Right lobe of liver (tissue), 6 donors: ENCODE measurements around the gene TBC1D1. TPM values are rescaled to one million over a fixed set of nuclear protein-coding genes. Genes with fewer than 3 reads are reported as not detected.

Experiments
- ATAC-seq, 4 donors: fragments of 200-7000 bp; cut with Tn5 transposase; one replicate each; pipeline ENCODE4 v1.9.1; 2020; ENCODE audit warnings: mild to moderate bottlenecking in 4 of 4, moderate library complexity in 4 of 4
- DNase-seq, 3 donors: peaks; one replicate each; pipeline ENCODE4 v3.0.0-alpha.2; 2020
- H3K27ac ChIP-seq, 3 donors: fragments of 200-600 bp; one replicate each; pipeline ENCODE4 v1.8.0; 2022
- H3K27me3 ChIP-seq, 2 donors: fragments of 200-600 bp; one replicate each; pipeline ENCODE4 v1.8.0; 2022
- H3K36me3 ChIP-seq, 4 donors: fragments of 200-600 bp; sonication (generic) in 1 of 4; one replicate each; pipeline versions ENCODE4 v1.5.1 to v1.8.0; 2017 to 2022; ENCODE audit warnings: control low read depth in 1 of 4
- H3K4me1 ChIP-seq, 4 donors: fragments of 200-600 bp; sonication (generic) in 1 of 4; one replicate each; pipeline versions ENCODE4 v1.5.1 to v1.8.0; 2017 to 2022; ENCODE audit warnings: control low read depth in 1 of 4
- H3K4me3 ChIP-seq, 3 donors: fragments of 200-600 bp; one replicate each; pipeline ENCODE4 v1.8.0; 2022
- H3K9me3 ChIP-seq, 4 donors: fragments of 200-600 bp; sonication (generic) in 1 of 4; one replicate each; pipeline versions ENCODE4 v1.5.1 to v1.8.0; 2017 to 2022; ENCODE audit warnings: control low read depth in 1 of 4
- POLR2A ChIP-seq: fragments of 450-650 bp; IDR thresholded peaks from one replicate; pipeline ENCODE4 v1.6.1; 2017; ENCODE audit warnings: antibody characterized with exemption, mild to moderate bottlenecking
- WGBS: methylation state at CpG from one replicate; pipeline ENCODE4 v1.1.6; 2018; ENCODE audit warnings: low coverage, low lambda C conversion rate; ENCODE audit not compliant: insufficient coverage; ENCODE audit errors: missing lambda C conversion rate; 5-methylcytosine and 5-hydroxymethylcytosine counted together
- intact Hi-C, 2 donors: fragments of 100-400 bp; cut with DNase I; formaldehyde crosslinking; loops; one replicate each; pipeline versions ENCODE4 v1.11.2 to v1.14.1; 2022
- total RNA-seq, 6 experiments: library from RNA; depleted of rRNA in 2 of 6; stranded (reverse); fragments of >200 nt in 2 of 6; fragmentation: NEBNext Ultra II Directional in 3 of 6; extraction: Animal tissue kit (Norgen Biotek cat#: 25700) in 3 of 6; gene quantifications; one replicate each; pipeline versions ENCODE4 v1.1.0 to v1.2.4, GENCODE V29; 2016 to 2023
- TF ChIP-seq, protein P1 (sequence below), 4 donors: fragments of 200-600 bp in 3 of 4; fragments of 450-650 bp in 1 of 4; IDR thresholded peaks; one replicate each; pipeline versions ENCODE4 v1.5.1 to v1.8.0; 2016 to 2022; ENCODE audit warnings: antibody characterized with exemption in 4 of 4, mild to moderate bottlenecking in 2 of 4
- donor health status: DM: no; HTN: yes; CAD: no.
- donor health status: DM: no; HTN: no; CAD: no.
- donor health status: DM: no; HTN: no; CAD: no.
- donor health status: DM: no; HTN: yes; CAD: no.
- donor health status: DM: no; HTN: yes; CAD: no.

The TBC1D1 gene
- total RNA-seq, 6 experiments from 2014 or later: 21.2 to 67.5 (median 35.8) TPM

DNA sequence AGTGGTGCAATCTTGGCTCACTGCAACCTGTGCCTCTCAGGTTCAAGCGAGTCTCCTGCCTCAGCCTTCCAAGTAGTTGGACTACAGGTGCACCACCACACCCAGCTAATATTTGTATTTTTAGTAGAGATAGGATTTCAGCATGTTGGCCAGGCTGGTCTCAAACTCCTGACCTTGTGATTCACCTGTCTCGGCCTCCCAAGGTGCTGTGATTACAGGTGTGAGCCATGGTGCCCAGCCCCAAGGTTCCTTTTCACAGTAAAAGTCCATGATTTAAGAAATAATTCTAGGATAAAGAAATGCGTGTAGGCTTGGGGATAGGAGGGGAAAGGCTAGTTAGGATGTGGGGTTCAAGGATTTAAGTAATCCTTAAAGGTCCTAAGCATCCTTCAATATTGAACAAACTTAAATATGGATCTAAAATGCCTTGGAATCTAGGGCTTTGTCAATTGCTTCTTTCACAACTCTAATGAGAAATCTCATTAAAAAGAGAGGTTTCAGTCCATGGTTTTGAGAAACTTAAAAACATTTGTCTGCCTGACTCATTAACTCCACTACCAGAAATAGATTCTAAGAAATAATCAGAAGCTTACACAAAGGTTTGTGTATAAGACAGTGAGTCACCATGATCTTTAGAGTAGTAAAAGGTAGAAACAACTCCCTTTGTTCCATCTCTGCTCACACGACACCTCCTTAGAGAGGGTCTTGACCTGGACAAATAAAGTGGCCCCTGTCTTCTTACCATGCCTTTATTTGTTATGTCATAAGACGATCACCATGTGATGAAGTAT, 272.5 kb downstream of the TBC1D1 start:
- TF ChIP-seq POLR2A: no peak
- TF ChIP-seq, protein P1, sequence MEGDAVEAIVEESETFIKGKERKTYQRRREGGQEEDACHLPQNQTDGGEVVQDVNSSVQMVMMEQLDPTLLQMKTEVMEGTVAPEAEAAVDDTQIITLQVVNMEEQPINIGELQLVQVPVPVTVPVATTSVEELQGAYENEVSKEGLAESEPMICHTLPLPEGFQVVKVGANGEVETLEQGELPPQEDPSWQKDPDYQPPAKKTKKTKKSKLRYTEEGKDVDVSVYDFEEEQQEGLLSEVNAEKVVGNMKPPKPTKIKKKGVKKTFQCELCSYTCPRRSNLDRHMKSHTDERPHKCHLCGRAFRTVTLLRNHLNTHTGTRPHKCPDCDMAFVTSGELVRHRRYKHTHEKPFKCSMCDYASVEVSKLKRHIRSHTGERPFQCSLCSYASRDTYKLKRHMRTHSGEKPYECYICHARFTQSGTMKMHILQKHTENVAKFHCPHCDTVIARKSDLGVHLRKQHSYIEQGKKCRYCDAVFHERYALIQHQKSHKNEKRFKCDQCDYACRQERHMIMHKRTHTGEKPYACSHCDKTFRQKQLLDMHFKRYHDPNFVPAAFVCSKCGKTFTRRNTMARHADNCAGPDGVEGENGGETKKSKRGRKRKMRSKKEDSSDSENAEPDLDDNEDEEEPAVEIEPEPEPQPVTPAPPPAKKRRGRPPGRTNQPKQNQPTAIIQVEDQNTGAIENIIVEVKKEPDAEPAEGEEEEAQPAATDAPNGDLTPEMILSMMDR (IDR thresholded peaks at IDR 0.05): no peak
- H3K9me3 ChIP-seq: no peaks in the 10 kb centered on the region
- no peak overlapping the region for H3K4me3 ChIP-seq
- no peaks in the 10 kb centered on the region for H3K36me3 ChIP-seq
- DNase-seq (no peak), ATAC-seq (peak in 1 of 4 donors; percentile 19)
- H3K4me1 ChIP-seq: peaks cover 0 to 36% (median 12%) of the 10 kb centered on the region in 4 donors
- intact Hi-C loops: no loop called here
- 71% methylated on average over 5 of the region's 5 CpGs for WGBS
- H3K27ac ChIP-seq: peak overlapping the region in 1 of 3 donors; percentile 62
- no peaks in the 10 kb centered on the region for H3K27me3 ChIP-seq

DNA sequence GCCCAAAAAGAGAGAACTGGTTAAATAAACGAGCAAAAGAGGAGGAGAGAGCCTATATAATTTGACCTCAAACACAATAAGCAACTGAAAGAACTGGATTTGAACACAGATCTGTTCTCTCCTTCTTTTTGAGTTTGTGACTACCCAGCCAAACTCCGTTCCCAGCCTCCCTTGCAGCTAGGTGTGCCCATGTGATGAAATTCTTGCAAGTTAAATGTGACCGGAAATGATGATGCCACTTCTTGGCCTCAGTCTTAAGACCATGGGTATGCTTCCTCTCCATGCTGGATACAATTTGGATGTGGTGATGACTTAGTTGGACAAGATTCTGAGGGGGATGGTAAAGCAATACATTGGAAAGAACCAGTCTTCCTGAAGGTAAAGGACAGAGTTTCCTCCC, 273.5 kb downstream of the TBC1D1 start:
- 86% methylated on average over 2 of the region's 3 CpGs for WGBS
- H3K4me1 ChIP-seq: peaks cover 0 to 37% (median 12%) of the 10 kb centered on the region in 4 donors
- DNase-seq (no peak), ATAC-seq (no peak)
- intact Hi-C loops: no loop called here
- no peak overlapping the region for H3K27ac ChIP-seq
- TF ChIP-seq, protein P1 (IDR thresholded peaks at IDR 0.05): no peak
- no peak for TF ChIP-seq POLR2A
- H3K9me3 ChIP-seq: no peaks in the 10 kb centered on the region
- H3K36me3 ChIP-seq: no peaks in the 10 kb centered on the region
- H3K27me3 ChIP-seq: no peaks in the 10 kb centered on the region
- H3K4me3 ChIP-seq: no peak overlapping the region

DNA sequence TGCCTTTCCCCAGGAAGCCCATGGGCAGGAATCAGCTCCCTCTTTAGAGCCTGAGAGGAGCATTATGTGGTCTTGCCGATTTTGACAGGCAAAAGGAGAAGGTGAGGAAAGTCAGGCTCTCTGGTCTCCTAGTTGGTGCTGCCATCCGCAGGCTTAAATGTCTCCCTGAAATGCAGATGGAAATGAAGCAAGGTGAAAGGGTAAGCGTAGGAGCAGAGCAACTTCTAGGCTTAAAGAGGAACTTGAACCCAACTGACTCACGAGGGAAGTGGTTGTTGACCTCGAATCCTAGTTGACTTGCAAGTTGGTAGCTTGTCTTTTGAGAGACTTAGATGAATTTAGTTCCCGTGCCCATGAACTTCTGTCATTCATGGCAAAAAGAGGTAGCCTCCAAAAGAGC, 275.2 kb downstream of the TBC1D1 start:
- no peak for DNase-seq
- intact Hi-C loops: no loop called here

DNA sequence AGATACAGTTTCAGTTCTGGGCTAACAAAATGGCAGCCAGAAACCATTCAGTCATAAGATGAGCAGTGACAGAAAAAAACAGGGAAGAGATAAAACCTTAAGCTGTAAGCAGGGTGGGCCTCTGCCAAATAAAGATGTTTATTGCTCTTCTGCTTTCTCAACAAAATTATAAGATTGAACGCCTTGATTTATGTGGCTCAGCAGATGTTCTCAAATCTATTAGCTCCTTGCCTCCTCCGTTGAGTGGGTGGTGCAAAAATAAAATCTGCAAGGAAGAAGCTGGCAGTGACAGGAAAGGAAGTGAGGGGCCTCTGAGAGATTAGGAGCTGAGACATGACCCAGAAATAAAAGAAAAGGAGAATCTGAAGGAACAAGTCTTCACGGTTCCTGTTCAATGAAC, 275.9 kb downstream of the TBC1D1 start:
- ATAC-seq: no peak
- no peak overlapping the region for H3K4me3 ChIP-seq
- peaks cover 0 to 25% (median 5%) of the 10 kb centered on the region in 4 donors for H3K4me1 ChIP-seq
- no peak overlapping the region for H3K27ac ChIP-seq
- no peaks in the 10 kb centered on the region for H3K36me3 ChIP-seq
- no peak for TF ChIP-seq POLR2A
- TF ChIP-seq, protein P1 (IDR thresholded peaks at IDR 0.05): no peak
- intact Hi-C loops: no loop called here
- DNase-seq: no peak
- H3K9me3 ChIP-seq: no peaks in the 10 kb centered on the region
- no peaks in the 10 kb centered on the region for H3K27me3 ChIP-seq
- 55% methylated on average over 3 of the region's 3 CpGs for WGBS

More for the DNA sequence above, 275.2 kb downstream of the TBC1D1 start:
- Histone ChIP-seq H3K4me3 (no peak overlapping the region), H3K36me3 (no peaks in the 10 kb centered on the region), H3K27me3 (no peaks in the 10 kb centered on the region), H3K4me1 (peaks cover 0 to 31% (median 7%) of the 10 kb centered on the region in 4 donors), H3K9me3 (no peaks in the 10 kb centered on the region), H3K27ac (no peak overlapping the region)
- peak in 2 of 4 donors; percentile 13 to 30 for ATAC-seq
- no peak for TF ChIP-seq POLR2A
- TF ChIP-seq, protein P1 (IDR thresholded peaks at IDR 0.05): peak in 2 of 4 donors; percentile 18 to 37
- 61% methylated on average over 4 of the region's 6 CpGs for WGBS
